Prostate gland (tissue), 2 donors: ENCODE results near the gene CACNA1H.

ENCODE experiments used
- CTCF ChIP-seq, 4 experiments: fragments of 200-600 bp in 2 of 4; fragments of 450-650 bp in 2 of 4; sonication (generic) in 2 of 4; IDR thresholded peaks; 1 replicate in 3 of 4; 2 replicates in 1 of 4; pipeline ENCODE4 v1.5.1; 2016 to 2019; ENCODE audit warnings: antibody characterized with exemption in 4 of 4, mild to moderate bottlenecking in 2 of 4, moderate library complexity in 2 of 4
- POLR2AphosphoS5 ChIP-seq: sonication (generic); formaldehyde crosslinking; IDR thresholded peaks from one replicate; pipeline ENCODE4 v1.6.1; 2017; ENCODE audit warnings: antibody characterized with exemption

- TF ChIP-seq CTCF (IDR thresholded peaks at IDR 0.05) (no peak), POLR2AphosphoS5 (no peak)
Observed at GRCh38 chr16:1263591-1264344, 110.9 kb downstream of the CACNA1H start.
